ENCODE measurements around the gene NAGPA.
A peak's percentile ranks its signal among the peaks of the same experiment; 100 is the strongest.

NAGPA gene

GRCh38 chr16:5003211-5003610 lies 30.5 kb downstream of the NAGPA start:
- DNase-seq (ENCODE audit: low spot score): no peak

- no peak for DNase-seq (ENCODE audit: low spot score)
Measured at GRCh38 chr16:5002699-5003143, 31.0 kb downstream of the NAGPA start.

GRCh38 chr16:5001986-5002385 lies 31.7 kb downstream of the NAGPA start:
- no peak for DNase-seq (ENCODE audit: low spot score)

GRCh38 chr16:5001571-5001970 lies 32.2 kb downstream of the NAGPA start:
- no peak for DNase-seq (ENCODE audit: low spot score)

GRCh38 chr16:5000573-5001001 lies 33.1 kb downstream of the NAGPA start:
- no peak for DNase-seq (ENCODE audit: low spot score)

GRCh38 chr16:4994719-4995434 lies 38.9 kb downstream of the NAGPA start:
- no peak for DNase-seq (ENCODE audit: low spot score)

GRCh38 chr16:4991754-4992153 lies 42.0 kb downstream of the NAGPA start:
- no peak for DNase-seq (ENCODE audit: low spot score)

GRCh38 chr16:4990415-4990814 lies 43.3 kb downstream of the NAGPA start:
- no peak for DNase-seq (ENCODE audit: low spot score)

- DNase-seq (ENCODE audit: low spot score): no peak
Measured at GRCh38 chr16:4989391-4990006, 44.2 kb downstream of the NAGPA start.

- DNase-seq (ENCODE audit: low spot score): no peak
Measured at GRCh38 chr16:4988647-4989046, 45.1 kb downstream of the NAGPA start.

GRCh38 chr16:4987580-4988374 lies 46.0 kb downstream of the NAGPA start:
- DNase-seq (ENCODE audit: low spot score): no peak

- no peak for DNase-seq (ENCODE audit: low spot score)
Measured at GRCh38 chr16:4987250-4987579, 46.5 kb downstream of the NAGPA start.

- DNase-seq (ENCODE audit: low spot score): no peak
Measured at GRCh38 chr16:4984174-4984990, 49.4 kb downstream of the NAGPA start.

GRCh38 chr16:4982056-4982867 lies 51.5 kb downstream of the NAGPA start:
- DNase-seq (ENCODE audit: low spot score): no peak

GRCh38 chr16:4981473-4981872 lies 52.3 kb downstream of the NAGPA start:
- no peak for DNase-seq (ENCODE audit: low spot score)

- DNase-seq (ENCODE audit: low spot score): no peak
Measured at GRCh38 chr16:4980691-4981090, 53.0 kb downstream of the NAGPA start.

GRCh38 chr16:4979736-4980660 lies 53.7 kb downstream of the NAGPA start:
- DNase-seq (ENCODE audit: low spot score): no peak

- DNase-seq (ENCODE audit: low spot score): no peak
Measured at GRCh38 chr16:4979164-4979563, 54.6 kb downstream of the NAGPA start.

GRCh38 chr16:4976611-4977145 lies 57.1 kb downstream of the NAGPA start:
- no peak for DNase-seq (ENCODE audit: low spot score)

GRCh38 chr16:4976079-4976478 lies 57.7 kb downstream of the NAGPA start:
- DNase-seq (ENCODE audit: low spot score): peak; percentile 71

Measured in NAMALWA (cell line).